ENCODE results near the gene UROD.

DNA sequence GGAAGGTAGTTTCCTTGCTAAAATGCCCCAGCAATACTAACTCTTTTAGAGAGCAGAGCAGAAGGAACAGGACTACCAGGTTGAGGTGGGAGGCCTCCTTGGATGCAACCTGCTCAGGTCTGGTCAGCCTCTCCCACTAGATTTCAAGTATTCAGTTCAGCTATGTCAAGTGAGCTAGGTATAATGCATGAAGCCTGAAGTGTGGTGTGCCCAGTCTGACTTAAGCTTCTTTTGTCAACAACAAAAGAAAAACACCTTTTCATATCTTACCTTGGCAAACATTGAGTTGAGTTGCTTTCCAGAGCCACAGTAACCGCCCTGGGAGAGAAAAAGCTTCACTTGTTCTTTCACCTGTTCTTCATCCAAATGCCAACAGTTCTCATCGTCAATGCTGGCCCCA, 47.8 kb downstream of the UROD start:
- TF ChIP-seq CTCF (IDR thresholded peaks at IDR 0.05) (no peak), EP300 (IDR thresholded peaks at IDR 0.05) (no peak)

All from esophagus muscularis mucosa (tissue), 3 donors.